Neural cell (in vitro differentiated cells): ENCODE measurements around the gene F7. TPM values are rescaled to one million over a fixed set of nuclear protein-coding genes. Genes with fewer than 3 reads are reported as not detected.

Source experiments
- H2AFZ ChIP-seq: fragments of 200-600, 300-800 bp; sonication (generic), shearing (Covaris generic); 2 replicates; pipeline ENCODE4 v1.6.0; 2014; ENCODE audit warnings: low read depth, mild to moderate bottlenecking, antibody characterized with exemption, low read length, moderate library complexity
- H3F3A ChIP-seq: fragments of 200-600 bp; shearing (Covaris generic); 2 replicates; pipeline ENCODE4 v1.6.1; 2016; ENCODE audit warnings: mild to moderate bottlenecking, moderate library complexity, mixed read lengths, antibody characterized with exemption, low read length; ENCODE audit not compliant: insufficient read depth, poor library complexity, severe bottlenecking
- H3K27ac ChIP-seq: fragments of 200-600, 300-800 bp; sonication (generic), shearing (Covaris generic); 2 replicates; pipeline ENCODE4 v1.5.1; 2014; ENCODE audit warnings: mild to moderate bottlenecking, low read length, moderate library complexity
- H3K27me3 ChIP-seq: fragments of 300-800, 200-600 bp; sonication (generic), shearing (Covaris generic); 2 replicates; pipeline ENCODE4 v1.6.0; 2014; ENCODE audit warnings: mild to moderate bottlenecking, low read depth, low read length, moderate library complexity; ENCODE audit not compliant: insufficient read depth
- H3K36me3 ChIP-seq: fragments of 300-800, 200-600 bp; sonication (generic), shearing (Covaris generic); 2 replicates; pipeline ENCODE4 v1.5.1; 2014; ENCODE audit warnings: mild to moderate bottlenecking, antibody characterized with exemption, low read length, moderate library complexity; ENCODE audit not compliant: insufficient read depth
- H3K4me2 ChIP-seq: fragments of 300-800, 200-600 bp; sonication (generic), shearing (Covaris generic); 2 replicates; pipeline ENCODE4 v1.6.0; 2014; ENCODE audit warnings: mild to moderate bottlenecking, low read length
- H3K4me3 ChIP-seq: fragments of 300-800, 200-600 bp; sonication (generic), shearing (Covaris generic); 2 replicates; pipeline ENCODE4 v1.5.1; 2014; ENCODE audit warnings: mild to moderate bottlenecking, low read length, moderate library complexity
- H3K79me2 ChIP-seq: fragments of 200-600 bp; shearing (Covaris generic); replicated peaks from 2 replicates; pipeline ENCODE4 v1.6.0; 2014; ENCODE audit warnings: mild to moderate bottlenecking, low read length, moderate library complexity; ENCODE audit not compliant: insufficient read depth
- H3K9ac ChIP-seq: fragments of 300-800, 200-600 bp; sonication (generic), shearing (Covaris generic); 2 replicates; pipeline ENCODE4 v1.6.1; 2016; ENCODE audit warnings: mild to moderate bottlenecking, low read length, mixed read lengths
- H3K9me2 ChIP-seq: fragments of 200-600 bp; shearing (Covaris generic); 2 replicates; pipeline ENCODE4 v1.6.1; 2016; ENCODE audit warnings: mild to moderate bottlenecking, low read length, mixed read lengths; ENCODE audit not compliant: insufficient read depth
- H3K9me3 ChIP-seq: fragments of 200-600, 300-800 bp; sonication (generic), shearing (Covaris generic); 2 replicates; pipeline ENCODE4 v1.6.1; 2016; ENCODE audit warnings: mild to moderate bottlenecking, mixed run types, low read length, moderate library complexity, mixed read lengths
- H4K20me1 ChIP-seq: fragments of 200-600 bp; shearing (Covaris generic); 2 replicates; pipeline ENCODE4 v1.6.1; 2016; ENCODE audit warnings: mild to moderate bottlenecking, mixed run types; ENCODE audit not compliant: insufficient read depth
- CTCF ChIP-seq: fragments of 450-650 bp; IDR thresholded peaks from 2 replicates; pipeline ENCODE4 v1.5.1; 2014; ENCODE audit warnings: antibody characterized with exemption, mild to moderate bottlenecking, moderate library complexity; ENCODE audit not compliant: poor library complexity, severe bottlenecking
- EP300 ChIP-seq: fragments of 450-650 bp; conservative IDR thresholded peaks from 2 replicates; pipeline ENCODE4 v1.6.1; 2014; ENCODE audit warnings: antibody characterized with exemption, mild to moderate bottlenecking, moderate library complexity; ENCODE audit not compliant: poor library complexity, severe bottlenecking
- EZH2 ChIP-seq: fragments of 200-600, 300-800 bp; shearing (Covaris generic), sonication (generic); IDR thresholded peaks from 2 replicates; pipeline ENCODE4 v1.6.1; 2014; ENCODE audit warnings: antibody characterized with exemption, low read length, borderline replicate concordance, mild to moderate bottlenecking; ENCODE audit not compliant: insufficient read depth, poor library complexity, severe bottlenecking
- MXI1 ChIP-seq: fragments of 450-650 bp; conservative IDR thresholded peaks from 2 replicates; pipeline ENCODE4 v1.6.1; 2014; ENCODE audit warnings: antibody characterized with exemption, mild to moderate bottlenecking; ENCODE audit not compliant: poor library complexity, severe bottlenecking
- POLR2AphosphoS5 ChIP-seq: IDR thresholded peaks from 2 replicates; pipeline ENCODE4 v1.6.1; 2012
- RAD21 ChIP-seq: fragments of 450-650 bp; conservative IDR thresholded peaks from 2 replicates; pipeline ENCODE4 v1.6.1; 2014; ENCODE audit warnings: antibody characterized with exemption, mild to moderate bottlenecking, moderate library complexity
- SMC3 ChIP-seq: fragments of 450-650 bp; conservative IDR thresholded peaks from 2 replicates; pipeline ENCODE4 v1.6.1; 2014; ENCODE audit warnings: antibody characterized with exemption, mild to moderate bottlenecking, moderate library complexity; ENCODE audit not compliant: poor library complexity
- TAF1 ChIP-seq: IDR thresholded peaks from 2 replicates; pipeline ENCODE4 v1.6.1; 2012; ENCODE audit warnings: low read depth
- polyA plus RNA-seq: library from polyadenylated mRNA; depleted of rRNA; stranded (reverse); fragments of >200 nt; gene quantifications from 2 replicates; pipeline ENCODE4 v1.2.3, GENCODE V29; 2014
- TF ChIP-seq, protein P1 (sequence below): IDR thresholded peaks from 2 replicates; pipeline ENCODE4 v1.6.1; 2012; ENCODE audit warnings: borderline replicate concordance

Gene F7
- polyA plus RNA-seq, 1 donor from 2014 or later, result 0.32 TPM

GRCh38 chr13:113069861-113070805 lies 35.5 kb upstream of the F7 start:
- Histone ChIP-seq H3K9ac (no peak overlapping the region), H3K9me3 (no peaks in the 10 kb centered on the region), H3K4me3 (no peak overlapping the region), H2AFZ (no peak overlapping the region), H3K4me2 (no peak overlapping the region), H3K27me3 (no peaks in the 10 kb centered on the region), H4K20me1 (no peaks in the 10 kb centered on the region), H3K27ac (no peak overlapping the region), H3K9me2 (no peaks in the 10 kb centered on the region), H3F3A (no peaks in the 10 kb centered on the region), H3K36me3 (no peaks in the 10 kb centered on the region), H3K79me2 (no peaks in the 10 kb centered on the region)
- TF ChIP-seq, protein P1, sequence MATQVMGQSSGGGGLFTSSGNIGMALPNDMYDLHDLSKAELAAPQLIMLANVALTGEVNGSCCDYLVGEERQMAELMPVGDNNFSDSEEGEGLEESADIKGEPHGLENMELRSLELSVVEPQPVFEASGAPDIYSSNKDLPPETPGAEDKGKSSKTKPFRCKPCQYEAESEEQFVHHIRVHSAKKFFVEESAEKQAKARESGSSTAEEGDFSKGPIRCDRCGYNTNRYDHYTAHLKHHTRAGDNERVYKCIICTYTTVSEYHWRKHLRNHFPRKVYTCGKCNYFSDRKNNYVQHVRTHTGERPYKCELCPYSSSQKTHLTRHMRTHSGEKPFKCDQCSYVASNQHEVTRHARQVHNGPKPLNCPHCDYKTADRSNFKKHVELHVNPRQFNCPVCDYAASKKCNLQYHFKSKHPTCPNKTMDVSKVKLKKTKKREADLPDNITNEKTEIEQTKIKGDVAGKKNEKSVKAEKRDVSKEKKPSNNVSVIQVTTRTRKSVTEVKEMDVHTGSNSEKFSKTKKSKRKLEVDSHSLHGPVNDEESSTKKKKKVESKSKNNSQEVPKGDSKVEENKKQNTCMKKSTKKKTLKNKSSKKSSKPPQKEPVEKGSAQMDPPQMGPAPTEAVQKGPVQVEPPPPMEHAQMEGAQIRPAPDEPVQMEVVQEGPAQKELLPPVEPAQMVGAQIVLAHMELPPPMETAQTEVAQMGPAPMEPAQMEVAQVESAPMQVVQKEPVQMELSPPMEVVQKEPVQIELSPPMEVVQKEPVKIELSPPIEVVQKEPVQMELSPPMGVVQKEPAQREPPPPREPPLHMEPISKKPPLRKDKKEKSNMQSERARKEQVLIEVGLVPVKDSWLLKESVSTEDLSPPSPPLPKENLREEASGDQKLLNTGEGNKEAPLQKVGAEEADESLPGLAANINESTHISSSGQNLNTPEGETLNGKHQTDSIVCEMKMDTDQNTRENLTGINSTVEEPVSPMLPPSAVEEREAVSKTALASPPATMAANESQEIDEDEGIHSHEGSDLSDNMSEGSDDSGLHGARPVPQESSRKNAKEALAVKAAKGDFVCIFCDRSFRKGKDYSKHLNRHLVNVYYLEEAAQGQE, result no peak
- TF ChIP-seq POLR2AphosphoS5, result no peak
- TF ChIP-seq CTCF, result no peak
- no peak for TF ChIP-seq EP300
- TF ChIP-seq MXI1, result no peak

- H3K9ac ChIP-seq, result no peak overlapping the region
- no peak overlapping the region for H3K4me2 ChIP-seq
- H3K36me3 ChIP-seq, result no peaks in the 10 kb centered on the region
- no peak overlapping the region for H2AFZ ChIP-seq
- no peak for TF ChIP-seq EP300
- no peak for TF ChIP-seq POLR2AphosphoS5
- TF ChIP-seq, protein P1, result no peak
- no peak for TF ChIP-seq EZH2
- TF ChIP-seq TAF1, result no peak
- no peak for TF ChIP-seq CTCF
- no peak for TF ChIP-seq RAD21
- no peak for TF ChIP-seq MXI1
- no peak for TF ChIP-seq SMC3
- H3K27me3 ChIP-seq, result no peaks in the 10 kb centered on the region
- H3K9me3 ChIP-seq, result no peaks in the 10 kb centered on the region
- H3K27ac ChIP-seq, result no peak overlapping the region
- no peaks in the 10 kb centered on the region for H3K9me2 ChIP-seq
- no peak overlapping the region for H3K4me3 ChIP-seq
- H3K79me2 ChIP-seq, result no peaks in the 10 kb centered on the region
- H4K20me1 ChIP-seq, result no peaks in the 10 kb centered on the region
- H3F3A ChIP-seq, result no peaks in the 10 kb centered on the region
Measured at GRCh38 chr13:113070855-113071254, 34.7 kb upstream of the F7 start.
